Heart left ventricle (tissue), 13 donors: ENCODE measurements around the gene HLA-DMB.

Experiments
- POLR2A ChIP-seq, 2 donors: fragments of 450-650 bp; IDR thresholded peaks; one replicate each; pipeline ENCODE4 v1.6.1; 2017; ENCODE audit warnings: antibody characterized with exemption in 2 of 2, mild to moderate bottlenecking in 2 of 2, moderate library complexity in 2 of 2
- TF ChIP-seq, protein P1 (sequence below), 12 donors: fragments of 200-600 bp; sonication (generic) in 4 of 12; IDR thresholded peaks; one replicate each; pipeline versions ENCODE4 v1.5.0 to v1.8.0; 2018 to 2022; ENCODE audit warnings: antibody characterized with exemption in 12 of 12, mild to moderate bottlenecking in 5 of 12
- donor health status: ischemic (EF 13 %, LVEDD 7.1; RV severe dilation, severe dysfunction).
- donor health status: DM: no; HTN: yes; CAD: no.
- donor health status: DM: no; HTN: no; CAD: no.
- donor health status: ischemic (EF 25% LVEDD 6.9; RV normal size, moderate dysfunction).
- donor health status: ischemic (EF 25% LVEDD 5.7; RV mildly dilated, moderate dysfunction).
- donor health status: ischemic (EF 35%, LVEDD 5.7; RV mildly dilated, moderate dysfunction).
- donor health status: nonischemic (EF 11% LVEDD 7.7; RV severe dilation, severe dysfunction).
- donor health status: DM: yes; HTN: yes; CAD: no.
- donor health status: PGD.
- donor health status: ischemic (EF 29% LVEDD 5.4; RV normal size, mild dysfunction).
- donor health status: nonischemic (EF 23%, LVEDD 6.1; RV moderate dilation, normal function).

DNA sequence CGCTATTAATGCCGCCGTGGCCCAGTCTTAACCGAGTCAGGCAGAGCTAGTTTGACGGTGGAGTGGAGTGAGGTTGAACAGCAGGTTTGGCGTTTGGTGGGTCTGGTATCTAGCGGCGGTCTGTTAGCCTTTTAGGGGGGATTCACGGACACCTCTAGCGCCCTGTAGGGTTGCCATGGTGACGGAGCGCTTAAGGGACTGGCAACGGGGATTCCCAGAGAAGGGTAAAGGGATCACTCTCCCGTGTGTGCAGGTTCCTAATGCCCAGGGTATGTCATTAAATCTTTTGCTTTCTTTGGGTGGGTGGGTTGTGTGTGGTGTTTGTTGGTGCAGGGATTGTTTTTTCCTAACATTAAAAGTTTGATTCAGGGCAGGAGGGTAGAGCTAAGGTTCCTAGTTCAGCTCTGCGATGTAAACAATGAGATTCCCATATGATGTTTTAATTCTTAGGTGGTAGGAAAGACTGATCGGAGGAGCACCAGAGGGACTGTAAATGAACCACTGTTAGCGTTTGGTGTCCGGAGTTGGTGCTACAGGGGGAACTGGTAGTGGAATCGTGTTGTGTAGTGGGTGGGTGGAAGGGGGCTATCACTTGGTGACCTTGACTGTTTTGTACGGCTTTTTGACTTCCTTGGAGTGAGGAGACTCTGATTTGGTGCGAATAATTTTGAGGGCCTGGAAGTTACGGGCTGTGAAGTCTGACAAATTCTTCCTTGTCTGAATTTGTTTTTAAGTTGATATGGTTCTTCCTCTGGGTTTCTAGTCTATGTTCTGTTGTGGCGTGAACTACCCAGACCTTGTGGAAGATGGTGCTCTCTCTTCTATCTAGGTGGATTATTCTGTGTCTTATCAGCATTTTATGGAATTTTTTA lies 32.6 kb upstream of the HLA-DMB start:
- TF ChIP-seq, protein P1, sequence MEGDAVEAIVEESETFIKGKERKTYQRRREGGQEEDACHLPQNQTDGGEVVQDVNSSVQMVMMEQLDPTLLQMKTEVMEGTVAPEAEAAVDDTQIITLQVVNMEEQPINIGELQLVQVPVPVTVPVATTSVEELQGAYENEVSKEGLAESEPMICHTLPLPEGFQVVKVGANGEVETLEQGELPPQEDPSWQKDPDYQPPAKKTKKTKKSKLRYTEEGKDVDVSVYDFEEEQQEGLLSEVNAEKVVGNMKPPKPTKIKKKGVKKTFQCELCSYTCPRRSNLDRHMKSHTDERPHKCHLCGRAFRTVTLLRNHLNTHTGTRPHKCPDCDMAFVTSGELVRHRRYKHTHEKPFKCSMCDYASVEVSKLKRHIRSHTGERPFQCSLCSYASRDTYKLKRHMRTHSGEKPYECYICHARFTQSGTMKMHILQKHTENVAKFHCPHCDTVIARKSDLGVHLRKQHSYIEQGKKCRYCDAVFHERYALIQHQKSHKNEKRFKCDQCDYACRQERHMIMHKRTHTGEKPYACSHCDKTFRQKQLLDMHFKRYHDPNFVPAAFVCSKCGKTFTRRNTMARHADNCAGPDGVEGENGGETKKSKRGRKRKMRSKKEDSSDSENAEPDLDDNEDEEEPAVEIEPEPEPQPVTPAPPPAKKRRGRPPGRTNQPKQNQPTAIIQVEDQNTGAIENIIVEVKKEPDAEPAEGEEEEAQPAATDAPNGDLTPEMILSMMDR (IDR thresholded peaks at IDR 0.05): no peak
- no peak for TF ChIP-seq POLR2A (IDR thresholded peaks at IDR 0.05)
